ENCODE measurements around the gene ABCA3.
"Not testable (repeated sequence)": the region's sequence is repeated elsewhere in the genome, so short reads cannot be mapped to it uniquely, and the experiment has no call there.

ABCA3 gene

DNA sequence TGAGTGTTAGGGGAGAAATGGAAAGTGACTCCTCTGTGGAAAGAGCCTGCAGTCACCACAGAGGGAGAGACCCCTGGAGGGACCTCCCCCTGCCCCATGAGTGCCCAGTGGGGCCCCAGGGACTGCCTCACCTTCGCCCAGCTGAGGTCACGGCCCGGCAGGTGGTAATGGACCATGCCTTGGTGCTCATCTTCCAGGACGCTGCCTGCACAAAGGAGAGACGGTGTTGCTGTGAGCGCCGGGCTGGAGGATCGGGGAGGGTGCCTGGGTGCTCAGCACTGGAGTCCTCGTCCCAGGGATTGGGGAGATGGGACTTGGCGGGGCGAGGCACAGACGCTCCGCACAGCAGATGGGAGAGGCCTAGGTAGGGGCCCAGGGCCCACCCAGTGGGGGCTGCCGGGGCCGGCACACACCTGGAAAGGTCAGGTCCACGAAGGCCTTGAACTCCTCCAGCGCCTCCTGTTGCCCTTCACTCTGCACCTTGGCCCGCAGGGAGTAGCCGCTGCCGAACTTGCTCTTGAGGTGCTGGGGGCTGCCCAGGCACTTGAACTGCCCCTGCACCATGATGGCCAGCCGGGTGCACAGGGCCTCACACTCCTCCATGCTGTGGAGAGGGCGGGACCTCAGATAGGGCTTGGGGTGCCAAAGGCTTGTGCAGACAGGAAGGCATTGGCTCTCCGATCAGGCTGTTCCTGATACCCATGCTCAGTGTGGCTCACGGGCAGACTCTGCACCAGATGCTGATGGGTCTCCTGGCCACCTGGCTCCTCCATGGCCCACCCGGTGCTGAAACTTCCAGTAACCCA, 62.9 kb downstream of the ABCA3 start:
- DNase-seq, result no peak

DNA sequence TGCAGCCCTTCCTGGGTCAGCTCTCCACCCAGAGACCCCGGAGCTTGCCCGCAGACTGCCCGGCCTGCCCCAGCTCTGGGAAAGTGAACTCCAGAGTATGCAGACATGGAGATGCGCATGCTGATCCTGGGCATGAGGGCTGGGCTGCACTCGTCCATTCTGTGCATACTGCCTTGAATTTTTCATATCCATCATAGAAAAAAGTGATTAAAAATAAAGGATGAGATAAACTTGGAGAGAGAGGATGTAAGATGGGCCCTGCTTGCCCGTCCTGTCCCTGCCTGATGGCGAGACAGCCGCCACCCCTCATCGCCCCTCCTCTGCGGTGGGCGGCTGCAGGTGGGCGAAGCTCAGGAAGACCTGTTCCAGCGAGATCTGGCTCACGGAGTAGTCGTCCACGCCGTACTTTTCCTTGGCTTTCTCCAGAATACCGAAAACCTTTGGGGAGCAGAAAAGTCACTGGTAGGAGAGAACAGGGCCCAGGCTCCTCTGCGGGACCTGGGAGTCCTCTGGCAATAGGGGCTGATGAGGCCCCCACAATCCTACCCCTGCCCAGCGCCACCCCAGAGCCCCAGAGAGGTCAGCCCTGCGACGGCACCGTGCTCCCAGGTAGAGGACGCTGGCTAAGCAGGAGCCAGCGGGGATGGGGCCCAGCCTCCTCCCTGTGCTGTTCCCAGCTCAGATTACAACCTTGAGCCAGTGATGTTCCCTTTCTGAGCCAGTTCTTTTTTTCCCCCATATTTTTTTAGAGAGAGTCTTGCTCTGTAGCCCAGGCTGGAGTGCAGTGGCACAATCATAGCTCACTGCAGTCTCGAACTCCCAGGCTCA, 63.9 kb downstream of the ABCA3 start:
- no peak for DNase-seq

DNA sequence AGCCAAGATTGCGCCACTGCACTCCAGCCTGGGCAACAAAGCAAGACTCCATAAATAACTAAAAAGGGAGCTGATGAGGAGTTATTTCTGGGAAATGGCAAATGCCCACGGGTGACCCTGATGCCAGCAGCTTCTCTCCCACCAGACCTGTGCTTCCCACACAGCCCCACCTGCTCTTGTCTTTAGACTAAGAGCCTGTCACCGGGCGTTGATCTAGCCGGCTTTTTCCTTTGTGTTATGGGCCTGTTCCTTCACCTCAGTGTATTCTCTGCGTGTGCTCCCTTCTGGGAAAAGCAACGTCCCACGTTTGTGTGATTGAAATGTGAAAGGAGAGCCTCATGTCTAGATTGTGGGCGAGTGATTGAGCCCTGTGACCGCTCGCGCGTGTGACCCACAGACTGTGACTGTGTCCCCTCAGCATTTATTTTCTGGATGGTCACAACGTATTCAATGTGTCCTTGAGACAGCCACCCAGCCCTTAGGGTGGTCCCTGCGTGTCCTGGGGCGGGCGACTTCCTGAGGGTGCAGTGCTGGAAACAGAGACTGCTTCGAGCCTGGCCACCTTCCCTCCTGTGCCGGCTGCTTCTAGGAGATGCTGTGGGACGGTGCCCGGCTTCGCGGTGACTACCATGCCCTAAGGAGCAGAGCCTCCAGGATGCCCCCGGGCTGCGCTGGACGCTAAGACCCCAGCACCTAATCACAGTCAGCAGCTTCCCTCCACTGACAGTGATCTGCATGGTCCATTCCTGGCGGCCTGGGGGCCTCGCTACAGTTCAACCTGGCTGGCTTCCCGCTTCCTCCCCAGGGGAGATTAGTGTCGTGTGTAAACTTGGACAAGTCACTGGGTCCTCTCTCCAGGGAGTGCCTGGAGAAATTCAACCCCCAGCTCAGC, 64.8 kb downstream of the ABCA3 start:
- no peak for DNase-seq

DNA sequence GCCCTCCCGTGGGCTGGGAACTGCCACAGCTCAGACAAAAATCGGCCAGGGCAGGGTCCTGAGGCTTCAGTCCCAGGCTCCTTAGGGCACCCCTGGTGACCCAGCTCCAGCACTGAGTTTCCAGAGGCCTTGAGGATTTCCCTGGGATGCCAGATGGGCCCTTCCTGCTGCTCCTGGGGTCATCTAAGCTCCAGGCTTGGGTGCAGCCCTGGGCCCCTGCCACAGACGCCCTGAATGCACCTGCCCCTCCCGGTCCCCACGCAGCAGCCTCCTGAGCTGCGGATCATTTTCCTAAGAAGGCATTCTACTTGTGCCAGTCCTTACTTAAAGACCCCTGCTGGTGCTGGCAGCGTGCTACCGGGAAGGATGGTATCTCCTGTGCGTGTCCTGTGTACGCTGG, 66.6 kb downstream of the ABCA3 start:
- no peak for DNase-seq

DNA sequence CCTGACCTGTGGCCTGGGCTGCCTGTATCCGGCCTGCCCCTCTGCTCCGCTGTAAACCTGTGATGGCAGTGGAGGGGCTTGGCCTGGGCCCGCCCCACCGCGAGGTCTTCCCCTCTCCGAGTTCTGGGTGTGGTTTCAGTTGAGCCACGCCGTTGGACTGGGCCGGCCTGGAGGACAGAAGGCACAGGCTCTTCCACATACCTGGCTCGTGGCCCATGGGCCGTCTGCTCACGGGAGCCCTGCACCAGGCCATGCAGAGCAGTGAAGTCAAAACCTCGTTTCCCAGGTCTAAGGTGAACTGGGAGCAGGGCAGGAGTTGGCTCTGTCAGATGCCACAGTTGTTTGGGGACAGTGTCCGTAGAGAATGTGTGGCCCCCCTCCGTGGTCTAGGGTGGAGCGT, 67.0 kb downstream of the ABCA3 start:
- no peak for DNase-seq

DNA sequence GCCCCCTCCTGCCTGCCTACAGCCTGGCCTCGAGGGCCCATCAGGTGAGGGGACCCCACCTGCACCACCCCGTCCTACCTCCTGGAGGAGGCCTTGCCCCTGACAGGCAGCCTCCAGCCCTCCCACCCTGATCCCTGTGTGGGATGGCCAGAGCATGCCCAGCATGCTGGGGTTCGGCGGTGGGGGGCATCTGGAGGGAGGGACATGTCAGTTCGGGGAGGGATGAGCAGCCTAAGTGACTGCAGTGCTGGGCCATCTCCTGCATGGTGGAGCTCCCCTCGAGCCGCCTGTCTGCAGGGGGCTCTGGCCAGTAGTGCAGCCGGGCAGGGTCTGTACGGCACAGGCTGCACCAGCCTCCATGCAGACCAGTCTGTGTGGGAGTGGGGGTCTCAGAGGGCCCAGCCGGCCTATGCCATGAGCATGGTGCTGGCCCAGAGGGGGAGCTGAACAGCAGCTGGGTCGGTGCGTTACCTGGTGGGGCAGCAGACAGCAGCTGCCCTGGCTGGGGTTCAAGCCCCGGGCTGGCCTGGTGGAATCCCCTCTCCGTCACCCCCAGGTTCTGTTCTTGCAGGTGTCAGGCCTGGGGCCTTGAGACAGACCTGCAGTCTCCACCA, 68.6 kb downstream of the ABCA3 start:
- no peak for DNase-seq

DNA sequence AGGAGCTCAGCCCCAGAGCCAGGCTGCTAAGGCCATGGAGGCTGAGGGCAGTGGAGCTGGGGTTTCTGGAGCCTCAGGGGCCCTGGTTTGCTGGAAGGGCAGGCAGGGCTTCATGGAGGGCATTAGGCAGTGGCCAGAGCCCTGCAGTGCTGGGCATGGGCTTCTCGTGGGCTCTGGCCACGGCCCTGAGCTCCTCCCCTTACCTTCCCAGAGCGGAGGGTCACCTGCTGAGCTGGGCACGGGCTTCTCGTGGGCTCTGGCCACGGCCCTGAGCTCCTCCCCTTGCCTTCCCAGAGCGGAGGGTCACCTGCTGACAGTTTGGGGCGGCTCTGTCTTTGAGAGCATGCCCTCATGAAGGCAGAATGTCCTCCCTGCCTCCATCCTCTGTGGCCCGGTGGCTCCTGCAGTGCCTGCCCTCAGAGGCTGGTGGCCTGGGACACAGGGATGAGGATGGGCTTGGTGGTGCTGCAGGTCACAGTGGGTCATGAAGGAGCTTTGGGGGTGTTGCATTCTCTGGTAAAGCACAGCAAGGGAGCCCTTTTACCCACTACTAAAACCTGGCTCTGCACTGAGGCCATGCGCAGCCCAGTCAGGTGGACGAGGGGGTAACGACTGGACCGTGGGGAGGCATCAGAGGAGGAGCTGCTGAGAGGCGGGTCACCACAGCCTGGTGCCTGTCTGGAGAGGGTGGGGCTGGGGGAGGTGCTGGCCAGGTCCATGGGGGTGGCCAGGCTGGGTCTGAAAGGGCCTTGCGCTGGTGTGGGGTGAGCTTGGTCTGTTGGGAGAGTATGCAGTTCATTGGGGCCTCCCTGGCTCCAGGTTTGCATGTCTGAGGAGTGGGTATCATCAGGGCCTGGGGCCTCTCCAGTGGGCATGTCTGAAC, 69.7 kb downstream of the ABCA3 start:
- DNase-seq, result no peak

DNA sequence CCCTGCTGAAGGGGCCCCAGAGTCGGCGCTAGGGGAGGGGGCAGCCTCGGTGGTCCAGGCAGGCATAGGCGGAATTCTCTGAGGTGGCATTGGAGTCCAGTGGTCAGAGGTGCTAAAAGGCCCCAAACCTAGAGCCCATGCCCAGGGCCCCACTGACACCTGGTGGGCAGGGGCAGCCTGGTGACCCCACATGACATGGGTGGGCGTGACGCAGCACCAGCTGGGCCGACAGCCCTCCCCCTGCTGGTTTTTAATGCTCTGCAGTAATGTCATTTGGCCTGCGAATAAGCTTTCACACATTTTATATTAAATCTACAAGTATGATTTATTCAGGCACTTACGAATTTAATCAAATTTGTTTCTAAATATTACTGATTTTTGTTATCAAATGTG, 70.5 kb downstream of the ABCA3 start:
- no peak for DNase-seq

DNA sequence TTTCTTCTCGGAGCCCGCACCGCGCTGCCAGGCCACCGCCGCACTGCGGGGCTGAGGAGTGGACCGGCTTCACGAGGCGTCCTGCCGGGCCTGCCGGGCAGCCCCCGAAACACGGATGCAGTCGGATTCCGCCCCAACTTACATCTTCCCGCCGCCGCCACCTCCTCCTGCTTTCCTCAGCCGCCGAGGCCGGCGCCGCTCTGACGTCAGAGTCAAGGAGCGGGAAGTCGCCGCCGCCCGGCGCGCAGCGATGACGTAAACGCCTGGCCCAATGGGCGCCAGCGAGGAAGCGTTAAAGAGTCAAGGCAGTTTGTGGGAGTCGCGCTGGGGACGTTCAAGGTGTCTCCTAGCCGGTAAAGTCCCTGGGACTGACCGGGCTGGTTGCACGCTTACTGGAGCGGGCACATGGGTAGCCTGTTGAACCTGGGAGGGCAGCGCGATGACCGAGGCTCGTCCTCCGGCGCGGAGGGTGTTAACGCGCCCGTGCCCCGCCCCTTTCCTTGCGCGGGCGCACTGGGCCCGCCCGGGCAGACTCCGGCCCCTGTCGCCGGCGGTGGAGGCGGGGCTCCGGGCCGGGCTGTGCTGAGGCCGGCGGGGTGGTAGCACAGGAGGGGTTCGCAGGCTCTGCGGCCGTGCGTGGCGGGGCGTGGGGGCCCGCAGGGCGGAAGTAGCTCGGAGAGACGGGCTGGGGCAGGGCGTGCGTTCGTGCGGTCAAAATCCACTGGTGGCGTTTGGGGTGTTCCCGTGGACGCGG, 72.4 kb downstream of the ABCA3 start, which contains the start of gene RNPS1:
TSS of gene RNPS1 (minus strand) at position 214 of the 754 bp plus-strand sequence. CDS start 3,483 bp downstream, outside the sequence.
- peak; percentile 97 for DNase-seq

DNA sequence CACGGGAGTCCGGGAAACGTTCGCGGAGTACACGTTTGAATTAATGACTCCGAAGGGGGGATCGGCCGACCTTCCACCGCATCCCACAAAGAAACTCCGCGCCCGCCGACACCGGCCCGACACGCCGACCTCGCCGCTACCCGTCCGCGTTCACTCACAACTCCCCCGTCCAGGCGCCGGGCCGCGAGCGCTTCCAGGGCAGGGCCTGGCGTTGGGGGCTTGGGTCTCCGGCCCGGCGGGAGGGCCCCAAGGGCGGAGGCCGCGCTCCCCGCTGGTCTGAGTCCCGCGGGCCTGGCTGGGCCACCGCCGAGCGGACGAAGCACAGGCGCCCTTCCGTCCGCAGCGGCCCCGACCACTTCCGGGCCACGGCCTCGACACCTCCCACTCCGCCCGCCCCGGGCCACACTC, 73.0 kb downstream of the ABCA3 start:
- not testable (repeated sequence) for DNase-seq

DNA sequence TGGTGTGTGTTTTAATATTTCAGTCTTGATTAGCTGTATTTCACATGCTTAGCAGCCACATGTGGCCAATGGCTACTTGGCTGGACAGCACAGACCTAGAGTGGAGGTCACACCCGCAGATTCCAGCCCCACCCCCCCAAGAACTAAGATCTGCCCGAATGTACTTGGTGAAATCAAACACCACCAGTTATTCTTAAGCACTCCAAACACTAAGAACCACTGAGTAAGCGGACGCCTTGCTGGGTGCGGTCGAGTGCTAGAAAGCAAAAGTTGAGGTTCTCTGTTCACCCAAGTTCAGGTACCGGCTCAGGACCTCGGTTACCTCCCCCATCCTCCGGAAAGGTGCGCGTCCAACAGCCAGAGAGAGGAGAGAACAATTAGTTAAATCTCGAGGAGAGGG, 73.6 kb downstream of the ABCA3 start:
- DNase-seq, result not testable (repeated sequence)

DNA sequence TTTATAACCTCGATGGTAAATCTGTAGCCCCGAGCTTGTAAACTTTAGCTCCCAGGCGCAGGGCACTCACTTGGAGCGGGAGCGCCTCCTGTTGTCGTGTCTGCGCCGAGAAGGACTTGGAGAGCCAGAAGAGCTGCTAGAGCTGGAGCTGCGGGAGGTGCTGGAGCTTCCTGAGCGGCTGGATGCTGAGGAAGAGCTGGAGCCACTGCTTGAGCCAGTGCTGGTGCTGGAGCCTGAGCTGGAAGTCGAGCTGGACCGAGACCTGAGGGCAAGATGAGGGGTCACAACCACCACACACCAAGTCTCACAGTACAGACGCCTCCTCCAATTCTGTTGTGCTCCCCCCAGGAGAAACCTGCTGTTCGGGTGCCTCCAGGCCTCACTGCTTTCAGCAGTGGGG, 77.5 kb downstream of the ABCA3 start:
- not testable (repeated sequence) for DNase-seq

DNA sequence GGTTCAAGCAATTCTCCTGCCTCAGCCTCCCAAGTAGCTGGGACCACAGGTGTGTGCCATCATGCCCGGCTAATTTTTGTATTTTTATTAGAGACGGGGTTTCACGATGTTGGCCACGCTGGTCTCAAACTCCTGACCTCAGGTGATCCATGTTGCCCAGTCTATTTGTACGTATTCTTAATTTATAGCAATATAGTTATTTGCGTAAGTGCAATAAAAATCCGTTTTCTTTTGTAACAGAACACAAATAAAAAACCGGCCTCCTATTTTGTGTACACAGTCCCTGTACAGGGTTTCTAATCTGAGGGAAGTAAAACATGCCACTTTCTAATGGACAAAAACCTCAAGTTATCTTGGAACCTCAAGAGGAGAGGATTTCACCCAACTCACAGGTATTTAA, 80.3 kb downstream of the ABCA3 start:
- DNase-seq, result no peak

DNA sequence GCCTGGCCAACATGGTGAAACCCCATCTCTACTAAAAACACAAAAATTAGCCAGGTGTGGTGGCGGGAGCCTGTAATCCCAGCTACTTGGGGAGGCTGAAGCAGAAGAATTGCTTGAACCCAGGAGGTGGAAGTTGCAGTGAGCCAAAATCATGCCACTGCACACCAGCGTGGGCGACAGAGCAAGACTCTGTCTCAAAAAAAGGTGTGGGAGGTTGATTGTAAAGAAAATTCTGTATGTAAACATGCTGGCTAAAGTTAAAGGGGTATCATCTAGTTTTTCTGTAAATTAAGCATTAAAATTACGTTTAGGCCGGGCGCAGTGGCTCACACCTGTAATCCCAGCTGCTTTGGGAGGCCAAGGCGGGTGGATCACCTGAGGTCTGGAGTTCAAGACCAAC, 82.0 kb downstream of the ABCA3 start:
- not testable (repeated sequence) for DNase-seq

DNA sequence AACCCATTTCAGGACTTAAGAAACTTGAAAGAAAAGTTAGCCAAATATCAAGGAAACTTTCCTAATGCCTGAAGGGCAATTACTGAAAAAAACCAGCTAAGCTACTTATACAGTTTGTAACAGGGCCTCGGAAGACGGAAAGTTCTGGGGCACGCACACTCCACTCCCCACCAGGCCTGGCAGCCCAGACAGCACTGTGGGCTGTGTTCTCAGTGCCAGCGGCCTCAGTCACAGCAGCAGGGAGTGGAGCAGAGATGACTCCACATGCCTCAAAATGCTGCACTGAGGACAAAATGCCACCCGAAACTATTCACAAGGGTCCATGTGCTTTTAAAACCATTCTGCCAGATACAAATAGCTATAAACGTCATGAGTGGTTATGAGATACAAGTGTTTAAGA, 82.8 kb downstream of the ABCA3 start:
- DNase-seq, result no peak

DNA sequence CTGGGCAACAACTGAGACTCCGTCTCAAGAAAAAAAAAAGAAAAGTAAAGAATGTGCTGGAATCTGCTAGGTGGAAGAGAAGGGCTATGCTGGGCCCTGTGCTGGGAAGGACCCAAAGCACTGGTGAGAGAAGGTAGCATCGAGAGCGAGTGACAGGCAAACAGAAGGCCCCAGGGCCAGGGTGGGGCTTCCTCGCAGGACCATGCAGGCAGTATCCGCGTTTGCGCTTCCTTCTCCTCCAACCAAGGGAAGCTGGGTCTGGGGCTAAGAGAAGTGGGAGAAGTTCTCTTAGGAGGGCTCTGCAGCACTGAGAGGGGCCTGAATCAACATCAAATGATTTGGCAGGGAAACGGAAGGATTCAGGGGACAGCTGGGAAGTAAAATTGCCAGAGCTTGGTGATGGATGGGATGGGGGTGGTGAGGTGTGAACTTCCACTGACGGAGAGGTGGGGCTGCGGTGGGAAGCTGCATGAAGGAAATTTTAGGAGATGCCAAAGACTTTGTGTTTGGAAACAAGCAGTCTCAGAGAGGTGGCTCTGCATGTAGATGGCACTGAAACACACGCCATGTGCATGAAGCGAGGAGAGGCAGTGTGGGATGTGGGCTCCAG, 83.9 kb downstream of the ABCA3 start:
- DNase-seq, result no peak

DNA sequence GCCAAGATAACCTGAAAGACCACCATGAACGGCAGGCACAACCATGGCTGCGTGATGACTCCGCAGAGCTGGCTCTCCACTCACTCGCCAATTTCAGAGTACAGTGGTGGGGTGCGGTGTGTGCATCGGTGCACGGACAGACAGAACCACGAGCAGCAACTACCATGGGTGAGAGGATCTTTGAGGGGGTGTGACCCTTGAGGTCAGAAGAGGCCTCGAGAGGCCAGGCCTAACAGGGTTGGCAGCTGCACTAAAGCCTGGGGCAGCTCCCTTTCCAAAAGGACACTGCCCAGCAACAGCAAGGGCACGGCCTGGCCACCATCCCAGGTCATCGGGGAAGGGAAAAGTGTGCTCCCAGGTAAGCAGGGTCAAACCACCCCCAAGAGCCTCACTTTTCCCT, 87.2 kb downstream of the ABCA3 start:
- no peak for DNase-seq

DNA sequence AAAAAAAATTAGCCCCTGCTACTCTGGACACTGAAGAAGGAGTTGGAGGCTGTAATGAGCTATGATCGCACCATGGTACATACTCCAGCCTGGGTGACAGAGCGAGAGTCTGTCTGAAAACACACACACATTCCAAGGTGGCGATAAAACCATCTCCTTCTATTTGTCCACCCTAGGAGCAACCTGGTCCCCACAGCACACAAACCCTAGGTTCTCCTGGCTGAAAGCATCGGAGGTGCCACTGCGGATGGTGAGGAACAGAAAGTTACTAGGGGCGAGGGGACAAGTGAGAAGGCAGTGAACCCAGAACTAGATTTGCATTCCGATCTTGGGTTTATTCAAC, 87.8 kb downstream of the ABCA3 start:
- no peak for DNase-seq

DNA sequence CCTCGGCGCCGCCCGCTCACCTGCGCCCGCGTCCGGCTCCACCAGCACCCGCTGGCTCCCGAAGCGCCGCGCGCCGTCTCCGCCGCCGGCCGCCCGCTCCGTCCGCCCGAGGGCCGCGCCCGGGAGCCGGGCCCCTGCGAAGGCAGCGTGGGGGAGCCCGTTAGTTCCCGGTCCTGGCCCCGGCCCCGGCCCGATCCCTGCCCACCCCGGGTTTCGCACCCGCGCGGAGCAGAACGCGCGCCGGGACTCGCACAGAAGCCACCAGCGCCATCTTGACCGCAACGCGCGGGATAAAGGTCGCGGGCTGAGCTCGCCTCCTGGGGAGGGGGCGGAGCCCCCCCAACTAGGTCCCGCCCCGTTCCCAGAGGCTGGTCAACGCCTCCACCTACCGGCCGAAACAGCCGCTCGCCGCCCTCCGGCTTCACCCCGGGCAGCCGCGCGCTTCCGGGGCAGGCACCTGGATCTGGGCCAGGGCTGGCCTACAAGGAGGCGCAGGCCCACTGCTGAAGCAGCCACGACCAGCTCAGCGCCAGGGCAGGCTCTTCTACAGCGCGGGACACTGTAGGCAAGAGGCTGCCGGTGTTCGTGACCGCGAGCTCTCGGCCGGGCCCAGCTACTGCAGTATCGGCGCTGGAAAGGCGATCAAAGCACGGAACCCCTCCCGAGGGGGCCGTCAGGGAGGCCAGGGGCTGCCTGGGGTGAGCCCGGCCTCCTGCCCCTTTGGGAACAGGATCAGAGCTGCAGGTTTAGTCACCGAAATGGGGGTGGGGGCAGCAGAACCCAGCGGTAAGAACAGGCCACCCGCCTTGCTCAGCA, 89.0 kb downstream of the ABCA3 start, which contains the start of gene ECI1:
TSS of gene ECI1 (minus strand) at position 292 of the 816 bp plus-strand sequence. CDS start at position 271, 21 bp downstream.
- peak; percentile 96 for DNase-seq
